ENCODE data around the gene PLPP1. TPM values are rescaled to one million over a fixed set of nuclear protein-coding genes. Genes with fewer than 3 reads are reported as not detected.

PLPP1 gene
- total and polyA plus RNA-seq, 2 of the 13 experiments (the other 11 are each of a cell fraction or from before 2014, with no cell fraction given), result 7.3 to 12.1 TPM

DNA sequence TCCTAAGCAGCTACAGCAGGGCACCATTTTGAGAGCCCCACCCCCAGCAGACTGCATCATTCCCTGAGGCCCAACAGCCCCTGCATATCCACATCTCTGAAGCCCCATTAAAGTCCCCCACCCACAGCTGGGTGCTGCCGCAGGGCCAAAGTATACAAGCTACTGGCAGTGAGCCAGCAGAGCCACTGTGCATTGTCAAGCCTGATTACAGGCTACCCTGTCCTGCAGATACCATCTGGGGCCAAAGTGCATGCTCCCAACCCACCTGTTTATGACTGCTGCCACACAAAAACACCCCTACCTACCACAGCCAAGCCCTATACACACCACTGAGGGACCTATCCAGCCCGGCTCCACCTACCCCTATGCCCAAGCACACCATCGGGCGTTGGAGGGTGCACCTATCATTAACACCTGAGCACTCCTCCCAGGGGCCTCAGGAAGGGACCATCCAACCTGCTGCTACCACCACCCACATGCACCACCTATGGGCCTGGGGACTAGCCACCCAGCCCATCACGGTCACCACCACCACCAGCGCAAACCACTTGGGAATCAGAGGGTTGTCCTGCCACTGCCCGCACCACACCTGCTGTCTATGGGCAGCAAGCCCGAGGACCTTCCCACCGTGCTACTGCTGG, 105.0 kb downstream of the PLPP1 start (continued):
- TF ChIP-seq SMC3 (IDR thresholded peaks at IDR 0.05; ENCODE audit: low read length) (no peak), GTF3A (CRISPR knock-in tag; conservative IDR thresholded peaks at IDR 0.05) (no peak), FOXP1 (IDR thresholded peaks at IDR 0.05) (no peak), FOXP1 (CRISPR knock-in tag; IDR thresholded peaks at IDR 0.05) (no peak; the same call in 1 of the 2 replicates), ZNF329 (CRISPR knock-in tag; IDR thresholded peaks at IDR 0.05; ENCODE audit: low read depth) (no peak), BCL3 (CRISPR knock-in tag; IDR thresholded peaks at IDR 0.05) (peak; percentile 51; the same call in 1 of the 2 replicates), ZNF205 (CRISPR knock-in tag; IDR thresholded peaks at IDR 0.05) (no peak), NFE2 (CRISPR knock-in tag; IDR thresholded peaks at IDR 0.05) (no peak), ZNF615 (CRISPR knock-in tag; IDR thresholded peaks at IDR 0.05; ENCODE audit: borderline replicate concordance) (no peak), RAD51 (IDR thresholded peaks at IDR 0.05; ENCODE audit: borderline replicate concordance) (no peak), THAP7 (CRISPR knock-in tag; IDR thresholded peaks at IDR 0.05) (no peak), ZKSCAN8 (CRISPR knock-in tag; IDR thresholded peaks at IDR 0.05; ENCODE audit: borderline replicate concordance) (no peak), ZNF83 (CRISPR knock-in tag; IDR thresholded peaks at IDR 0.05; ENCODE audit: borderline replicate concordance) (no peak), YEATS2 (CRISPR knock-in tag; IDR thresholded peaks at IDR 0.05; ENCODE audit: borderline replicate concordance) (no peak), MATR3 (CRISPR knock-in tag; IDR thresholded peaks at IDR 0.05) (no peak), SAFB2 (CRISPR knock-in tag; IDR thresholded peaks at IDR 0.05; ENCODE audit: borderline replicate concordance, low read depth) (no peak), ZNF333 (CRISPR knock-in tag; IDR thresholded peaks at IDR 0.05; ENCODE audit: borderline replicate concordance) (no peak), SIN3B (IDR thresholded peaks at IDR 0.05; ENCODE audit: low read length) (no peak), ZNF746 (CRISPR knock-in tag; IDR thresholded peaks at IDR 0.05) (no peak), ZFP36L1 (CRISPR knock-in tag; IDR thresholded peaks at IDR 0.05) (no peak), SMYD3 (CRISPR knock-in tag; IDR thresholded peaks at IDR 0.05) (no peak), ONECUT2 (CRISPR knock-in tag; IDR thresholded peaks at IDR 0.05) (no peak), JDP2 (CRISPR knock-in tag; IDR thresholded peaks at IDR 0.05; ENCODE audit: borderline replicate concordance) (no peak)
- TF ChIP-seq, protein P1, sequence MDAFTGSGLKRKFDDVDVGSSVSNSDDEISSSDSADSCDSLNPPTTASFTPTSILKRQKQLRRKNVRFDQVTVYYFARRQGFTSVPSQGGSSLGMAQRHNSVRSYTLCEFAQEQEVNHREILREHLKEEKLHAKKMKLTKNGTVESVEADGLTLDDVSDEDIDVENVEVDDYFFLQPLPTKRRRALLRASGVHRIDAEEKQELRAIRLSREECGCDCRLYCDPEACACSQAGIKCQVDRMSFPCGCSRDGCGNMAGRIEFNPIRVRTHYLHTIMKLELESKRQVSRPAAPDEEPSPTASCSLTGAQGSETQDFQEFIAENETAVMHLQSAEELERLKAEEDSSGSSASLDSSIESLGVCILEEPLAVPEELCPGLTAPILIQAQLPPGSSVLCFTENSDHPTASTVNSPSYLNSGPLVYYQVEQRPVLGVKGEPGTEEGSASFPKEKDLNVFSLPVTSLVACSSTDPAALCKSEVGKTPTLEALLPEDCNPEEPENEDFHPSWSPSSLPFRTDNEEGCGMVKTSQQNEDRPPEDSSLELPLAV (CRISPR knock-in tag; conservative IDR thresholded peaks at IDR 0.05; ENCODE audit: low read depth), result no peak
- TF ChIP-seq, protein P2, sequence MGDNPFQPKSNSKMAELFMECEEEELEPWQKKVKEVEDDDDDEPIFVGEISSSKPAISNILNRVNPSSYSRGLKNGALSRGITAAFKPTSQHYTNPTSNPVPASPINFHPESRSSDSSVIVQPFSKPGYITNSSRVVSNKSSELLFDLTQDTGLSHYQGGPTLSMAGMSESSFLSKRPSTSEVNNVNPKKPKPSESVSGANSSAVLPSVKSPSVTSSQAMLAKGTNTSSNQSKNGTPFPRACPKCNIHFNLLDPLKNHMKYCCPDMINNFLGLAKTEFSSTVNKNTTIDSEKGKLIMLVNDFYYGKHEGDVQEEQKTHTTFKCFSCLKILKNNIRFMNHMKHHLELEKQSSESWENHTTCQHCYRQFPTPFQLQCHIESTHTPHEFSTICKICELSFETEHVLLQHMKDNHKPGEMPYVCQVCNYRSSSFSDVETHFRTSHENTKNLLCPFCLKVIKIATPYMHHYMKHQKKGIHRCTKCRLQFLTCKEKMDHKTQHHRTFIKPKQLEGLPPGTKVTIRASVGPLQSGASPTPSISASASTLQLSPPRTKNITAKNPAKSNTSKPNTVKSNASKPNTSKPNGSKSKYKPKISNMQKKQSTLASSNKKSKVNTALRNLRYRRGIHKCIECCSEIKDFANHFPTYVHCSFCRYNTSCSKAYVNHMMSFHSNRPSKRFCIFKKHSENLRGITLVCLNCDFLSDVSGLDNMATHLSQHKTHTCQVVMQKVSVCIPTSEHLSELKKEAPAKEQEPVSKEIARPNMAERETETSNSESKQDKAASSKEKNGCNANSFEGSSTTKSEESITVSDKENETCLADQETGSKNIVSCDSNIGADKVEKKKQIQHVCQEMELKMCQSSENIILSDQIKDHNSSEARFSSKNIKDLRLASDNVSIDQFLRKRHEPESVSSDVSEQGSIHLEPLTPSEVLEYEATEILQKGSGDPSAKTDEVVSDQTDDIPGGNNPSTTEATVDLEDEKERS (CRISPR knock-in tag; IDR thresholded peaks at IDR 0.05), result no peak

Data from HepG2 (cell line).